GM12872 (cell line): ENCODE measurements around the gene GSAP.

ENCODE experiments used
- TF ChIP-seq, protein P1 (sequence below): IDR thresholded peaks from 3 replicates; pipeline ENCODE4 v1.5.1; 2011; ENCODE audit warnings: low read depth, mild to moderate bottlenecking, low read length, moderate library complexity; ENCODE audit not compliant: insufficient read depth

The GSAP gene

DNA sequence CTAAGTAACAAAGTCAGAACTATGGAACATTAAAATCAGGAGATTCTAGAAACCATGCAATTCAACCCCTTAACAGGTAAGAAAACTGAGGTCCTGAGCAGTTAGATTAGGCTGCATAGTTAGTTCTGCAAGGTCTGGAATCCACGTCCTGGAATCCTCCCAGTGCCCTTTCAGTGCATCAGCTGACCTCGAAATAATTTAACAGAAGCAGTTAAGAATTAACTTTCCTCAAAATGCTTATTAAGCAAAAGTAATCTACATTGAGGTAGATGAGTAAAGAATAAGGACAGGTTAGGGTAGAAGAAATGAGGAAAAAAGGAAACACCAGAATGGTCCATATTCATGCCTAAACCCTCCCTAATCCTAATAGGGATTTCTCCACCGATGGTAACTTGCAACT, 37.6 kb downstream of the GSAP start:
- TF ChIP-seq, protein P1, sequence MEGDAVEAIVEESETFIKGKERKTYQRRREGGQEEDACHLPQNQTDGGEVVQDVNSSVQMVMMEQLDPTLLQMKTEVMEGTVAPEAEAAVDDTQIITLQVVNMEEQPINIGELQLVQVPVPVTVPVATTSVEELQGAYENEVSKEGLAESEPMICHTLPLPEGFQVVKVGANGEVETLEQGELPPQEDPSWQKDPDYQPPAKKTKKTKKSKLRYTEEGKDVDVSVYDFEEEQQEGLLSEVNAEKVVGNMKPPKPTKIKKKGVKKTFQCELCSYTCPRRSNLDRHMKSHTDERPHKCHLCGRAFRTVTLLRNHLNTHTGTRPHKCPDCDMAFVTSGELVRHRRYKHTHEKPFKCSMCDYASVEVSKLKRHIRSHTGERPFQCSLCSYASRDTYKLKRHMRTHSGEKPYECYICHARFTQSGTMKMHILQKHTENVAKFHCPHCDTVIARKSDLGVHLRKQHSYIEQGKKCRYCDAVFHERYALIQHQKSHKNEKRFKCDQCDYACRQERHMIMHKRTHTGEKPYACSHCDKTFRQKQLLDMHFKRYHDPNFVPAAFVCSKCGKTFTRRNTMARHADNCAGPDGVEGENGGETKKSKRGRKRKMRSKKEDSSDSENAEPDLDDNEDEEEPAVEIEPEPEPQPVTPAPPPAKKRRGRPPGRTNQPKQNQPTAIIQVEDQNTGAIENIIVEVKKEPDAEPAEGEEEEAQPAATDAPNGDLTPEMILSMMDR = no peak

DNA sequence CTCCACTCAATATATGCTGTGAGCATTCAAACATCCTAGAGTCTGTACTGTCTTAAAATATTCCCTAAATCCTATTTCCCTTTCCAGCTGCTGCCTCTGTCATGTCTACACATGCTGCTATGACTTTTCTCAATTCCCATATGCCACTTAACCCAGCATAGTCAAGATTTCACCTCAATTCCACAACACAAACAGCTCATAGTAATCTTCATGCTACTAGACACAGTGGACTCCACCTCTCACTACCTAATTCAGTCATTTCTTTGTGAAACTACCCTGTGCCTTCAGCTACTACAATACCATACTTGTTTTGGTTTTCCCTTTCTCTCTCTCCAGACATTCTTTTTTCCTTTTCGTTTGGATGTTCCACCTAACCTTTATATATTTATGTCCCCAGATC, 45.5 kb downstream of the GSAP start:
- TF ChIP-seq, protein P1 = no peak

DNA sequence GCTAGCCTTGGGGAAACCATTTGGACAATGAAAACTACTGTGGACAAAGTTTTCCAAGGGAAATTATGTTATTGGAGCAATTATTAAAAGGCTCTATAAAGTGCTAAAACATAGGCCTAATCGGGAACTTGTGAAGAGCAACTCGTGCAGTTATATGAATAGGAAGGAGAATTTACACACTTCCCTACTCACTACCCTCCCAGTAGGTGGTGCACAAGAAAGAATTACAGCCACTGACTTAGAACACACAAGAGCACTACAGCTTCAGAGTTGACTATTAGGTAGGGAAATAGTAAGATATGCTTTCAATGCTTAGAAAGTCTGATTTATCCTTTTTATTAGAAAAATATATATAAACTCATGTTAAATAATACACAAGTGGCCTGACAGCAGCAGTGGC, 47.2 kb downstream of the GSAP start:
- TF ChIP-seq, protein P1 = 0 out of 3 replicates have a peak, but pooled peaks have one; percentile 12

DNA sequence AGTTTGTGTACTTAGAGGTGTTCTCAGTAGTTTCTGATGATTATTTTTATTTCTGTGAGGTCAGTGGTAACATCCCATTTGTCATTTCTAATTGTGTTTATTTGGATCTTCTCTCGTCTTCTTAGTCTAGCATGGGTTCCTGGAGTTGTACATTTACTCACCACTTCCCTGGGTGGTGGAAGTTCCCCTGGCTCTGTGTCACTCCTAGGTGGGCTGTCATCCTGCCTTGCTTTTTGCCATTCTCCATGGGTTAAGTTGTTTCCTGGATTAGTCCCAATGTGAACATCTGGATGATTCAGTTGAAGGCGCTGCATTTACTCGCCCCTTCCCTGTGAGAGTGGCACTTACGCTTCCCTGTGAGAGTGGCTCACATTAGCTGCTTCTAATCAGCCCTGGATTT, 48.2 kb downstream of the GSAP start:
- TF ChIP-seq, protein P1 = no peak

DNA sequence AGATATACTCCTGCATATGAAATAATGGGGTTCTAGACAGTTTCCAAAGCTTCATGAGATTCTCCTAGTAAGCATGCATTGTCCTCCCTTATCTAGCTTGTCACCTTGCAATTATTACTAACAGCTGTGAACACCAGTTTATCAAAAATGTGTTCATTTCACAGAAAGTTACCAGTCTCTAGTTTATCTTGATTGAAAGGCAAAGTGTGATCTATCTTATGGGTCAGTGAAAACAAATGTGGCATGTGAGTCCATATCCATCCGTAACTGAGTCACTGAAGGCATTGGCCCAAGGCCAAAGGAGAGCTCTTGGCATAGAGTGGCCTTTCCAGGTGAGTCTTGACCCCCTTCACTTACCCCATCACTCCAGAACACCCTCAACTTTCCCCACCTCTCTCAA, 53.2 kb downstream of the GSAP start:
- TF ChIP-seq, protein P1 = no peak

DNA sequence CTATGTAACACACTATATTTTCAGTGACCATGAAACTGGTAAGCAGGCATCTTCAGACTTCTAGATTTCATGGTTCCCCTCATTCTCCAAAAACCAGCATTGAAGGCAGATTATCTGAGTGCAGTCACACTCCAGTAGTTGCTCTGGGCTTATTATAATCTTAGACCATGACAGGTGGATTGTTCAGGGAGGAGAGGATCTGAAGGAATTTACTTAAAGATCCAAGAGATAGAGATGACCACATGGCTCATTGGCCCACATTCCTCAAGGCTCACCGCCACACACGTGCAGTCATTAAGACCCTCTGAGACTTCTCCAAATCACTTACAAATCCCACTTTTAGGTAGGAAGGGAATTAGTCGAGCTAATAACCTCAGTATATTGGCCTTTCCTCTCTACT, 55.2 kb downstream of the GSAP start:
- TF ChIP-seq, protein P1 = no peak

DNA sequence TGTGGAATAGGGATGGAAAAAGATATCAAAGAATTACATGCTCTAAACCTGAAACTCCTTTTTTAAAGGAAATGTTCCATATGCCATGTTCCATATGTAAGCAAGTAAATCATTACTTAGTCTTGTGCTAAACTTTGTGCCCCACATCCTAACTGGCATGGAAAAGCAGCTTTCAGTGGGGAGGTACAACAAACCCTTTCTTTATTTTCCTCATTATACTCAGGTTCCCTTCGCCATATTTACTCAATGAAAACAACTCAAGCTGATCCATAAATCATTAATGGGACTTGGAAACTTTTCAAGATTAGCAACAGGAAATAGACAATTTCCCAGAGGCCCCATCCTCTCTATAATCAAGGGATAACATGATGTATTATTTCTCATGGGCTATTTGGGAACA, 56.0 kb downstream of the GSAP start:
- TF ChIP-seq, protein P1 = no peak

DNA sequence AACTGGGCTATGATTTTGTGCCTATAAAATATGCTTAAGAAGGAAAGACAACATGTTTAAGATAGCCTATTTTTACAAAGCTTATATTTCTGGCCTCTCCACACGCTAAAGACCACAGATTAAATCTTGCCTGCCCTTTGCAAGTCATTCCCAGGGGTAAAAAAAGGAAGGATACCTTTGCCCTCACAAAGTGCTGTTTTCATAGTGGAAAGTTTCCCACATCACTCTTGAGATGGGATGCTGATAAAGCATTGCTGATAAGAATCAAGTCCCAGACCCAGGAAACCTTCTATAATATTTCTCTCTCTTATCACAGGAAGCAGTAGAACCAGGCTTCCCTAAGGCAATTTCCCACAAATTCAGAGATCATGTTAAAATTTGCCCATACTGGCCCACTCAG, 56.5 kb downstream of the GSAP start:
- TF ChIP-seq, protein P1 = no peak
